IMR-90 (cell line): ENCODE results near the gene CSNK1D. TPM values are rescaled to one million over a fixed set of nuclear protein-coding genes. Genes with fewer than 3 reads are reported as not detected.
A peak's percentile ranks its signal among the peaks of the same experiment; 100 is the strongest.

ENCODE experiments used
- ATAC-seq: fragments of 200-7000 bp; cut with Tn5 transposase; 2 replicates; pipeline ENCODE4 v1.9.1; 2020; ENCODE audit warnings: low read depth, mild to moderate bottlenecking, moderate library complexity
- BruUV-seq: library from RNA; stranded (reverse); fragments of 400-500 nt; replicated peaks from 2 replicates; lab custom pipeline; 2021; lab: Mats Ljungman, UMichigan
- CTCF ChIA-PET: fragments of 300-600 bp; formaldehyde crosslinking; extraction: SDS; loops from one replicate; lab custom pipeline; 2021; ENCODE audit warnings: antibody characterized with exemption; lab: Yijun Ruan, JAX
- POLR2A ChIA-PET: fragments of 300-600 bp; sonication (Branson Sonifier 250); formaldehyde crosslinking; loops from one replicate; lab custom pipeline; 2022; ENCODE audit warnings: antibody characterized with exemption; ENCODE audit not compliant: unreplicated experiment; lab: Charles Lee
- DNase-seq: peaks from one replicate; pipeline ENCODE4 v3.0.0; 2013
- H2AFZ ChIP-seq: replicated peaks from 2 replicates; pipeline ENCODE3; 2013; ENCODE audit warnings: low read length, mild to moderate bottlenecking; ENCODE audit not compliant: poor library complexity
- H2AK5ac ChIP-seq: 2 replicates; pipeline ENCODE4 v1.6.1; 2013; ENCODE audit warnings: low read depth, low read length, inconsistent platforms
- H2AK9ac ChIP-seq: replicated peaks from 2 replicates; pipeline ENCODE3; 2013; ENCODE audit warnings: mild to moderate bottlenecking, low read depth, low read length, moderate library complexity; ENCODE audit not compliant: poor library complexity
- H2BK120ac ChIP-seq: 2 replicates; pipeline ENCODE4 v1.6.1; 2013; ENCODE audit warnings: low read depth, low read length, inconsistent platforms
- H2BK15ac ChIP-seq: 3 replicates; pipeline ENCODE4 v1.6.1; 2013; ENCODE audit warnings: low read depth, low read length, inconsistent platforms
- H2BK20ac ChIP-seq: 2 replicates; pipeline ENCODE4 v1.6.1; 2013; ENCODE audit warnings: low read depth, mild to moderate bottlenecking, inconsistent platforms, low read length, moderate library complexity
- H2BK5ac ChIP-seq: 2 replicates; pipeline ENCODE4 v1.6.1; 2013; ENCODE audit warnings: mild to moderate bottlenecking, low read depth, low read length, inconsistent platforms; ENCODE audit not compliant: poor library complexity, severe bottlenecking
- H3K14ac ChIP-seq: replicated peaks from 2 replicates; pipeline ENCODE4 v1.6.1; 2013; ENCODE audit warnings: low read depth, low read length, inconsistent platforms
- H3K18ac ChIP-seq: 2 replicates; pipeline ENCODE4 v1.6.1; 2013; ENCODE audit warnings: low read depth, low read length, control low read depth
- H3K23ac ChIP-seq: 2 replicates; pipeline ENCODE4 v1.6.1; 2013; ENCODE audit warnings: low read depth, low read length, inconsistent platforms
- H3K27ac ChIP-seq: 2 replicates; pipeline ENCODE4 v1.5.1; 2013; ENCODE audit warnings: mild to moderate bottlenecking, control low read depth, low read length; ENCODE audit not compliant: insufficient read depth
- H3K27me3 ChIP-seq: 2 replicates; pipeline ENCODE4 v1.6.1; 2013; ENCODE audit warnings: low read length; ENCODE audit not compliant: control insufficient read depth, insufficient read depth
- H3K36me3 ChIP-seq: 2 replicates; pipeline ENCODE4 v1.6.1; 2013; ENCODE audit warnings: low read length, mixed read lengths; ENCODE audit not compliant: control insufficient read depth, insufficient read depth
- H3K4ac ChIP-seq: 2 replicates; pipeline ENCODE4 v1.6.1; 2013; ENCODE audit warnings: low read depth, low read length, inconsistent platforms
- H3K4me1 ChIP-seq: 2 replicates; pipeline ENCODE4 v1.6.1; 2013; ENCODE audit warnings: low read length, mixed read lengths; ENCODE audit not compliant: control insufficient read depth, insufficient read depth
- H3K4me2 ChIP-seq: 2 replicates; pipeline ENCODE4 v1.6.1; 2013; ENCODE audit warnings: low read depth, mild to moderate bottlenecking, control low read depth, low read length, moderate library complexity
- H3K4me3 ChIP-seq: 2 replicates; pipeline ENCODE4 v1.5.1; 2013; ENCODE audit warnings: low read depth, mild to moderate bottlenecking, control low read depth, low read length, moderate library complexity; ENCODE audit not compliant: insufficient read depth
- H3K56ac ChIP-seq: 2 replicates; pipeline ENCODE4 v1.6.1; 2013; ENCODE audit warnings: low read length, inconsistent platforms; ENCODE audit not compliant: insufficient read depth; ENCODE audit errors: extremely low read depth
- H3K79me1 ChIP-seq, 2 experiments: 2 replicates each; pipeline ENCODE4 v1.6.1; 2013; ENCODE audit warnings: low read length in 2 of 2, inconsistent platforms in 1 of 2, low read depth in 1 of 2
- H3K9ac ChIP-seq: 2 replicates; pipeline ENCODE4 v1.6.1; 2013; ENCODE audit warnings: low read depth, low read length, control low read depth
- H3K9me1 ChIP-seq: 2 replicates; pipeline ENCODE4 v1.6.1; 2013; ENCODE audit warnings: low read length, inconsistent platforms; ENCODE audit not compliant: insufficient read depth
- H3K9me3 ChIP-seq: 2 replicates; pipeline ENCODE4 v1.6.1; 2013; ENCODE audit warnings: low read length; ENCODE audit not compliant: control insufficient read depth, insufficient read depth
- H4K20me1 ChIP-seq: 2 replicates; pipeline ENCODE4 v1.6.1; 2013; ENCODE audit warnings: low read length, inconsistent platforms; ENCODE audit not compliant: insufficient read depth
- H4K5ac ChIP-seq: 2 replicates; pipeline ENCODE4 v1.6.1; 2013; ENCODE audit warnings: mild to moderate bottlenecking, low read depth, low read length, control low read depth
- H4K8ac ChIP-seq, 2 experiments: 2 replicates each; pipeline ENCODE4 v1.6.1; 2013; ENCODE audit warnings: low read depth in 2 of 2, low read length in 2 of 2, control low read depth in 1 of 2, inconsistent platforms in 1 of 2
- H4K91ac ChIP-seq: 2 replicates; pipeline ENCODE4 v1.6.1; 2013; ENCODE audit warnings: low read depth, low read length, inconsistent platforms; ENCODE audit not compliant: insufficient read depth
- BHLHE40 ChIP-seq: fragments of 150-350 bp; IDR thresholded peaks from 2 replicates; pipeline ENCODE4 v1.6.1; 2016; ENCODE audit warnings: mild to moderate bottlenecking, low read depth, low read length
- CEBPB ChIP-seq: IDR thresholded peaks from 2 replicates; pipeline ENCODE4 v1.6.1; 2012; ENCODE audit warnings: low read depth, low read length, improper control_type of control experiment
- CHD1 ChIP-seq: IDR thresholded peaks from 2 replicates; pipeline ENCODE4 v1.6.1; 2012; ENCODE audit warnings: low read depth, low read length, improper control_type of control experiment
- FOS ChIP-seq: fragments of 150-350 bp; IDR thresholded peaks from 2 replicates; pipeline ENCODE4 v1.6.1; 2016; ENCODE audit warnings: low read depth, low read length
- MAFK ChIP-seq: IDR thresholded peaks from 2 replicates; pipeline ENCODE4 v1.6.1; 2012; ENCODE audit warnings: low read depth, low read length, improper control_type of control experiment
- MAZ ChIP-seq: IDR thresholded peaks from 2 replicates; pipeline ENCODE4 v1.6.1; 2012; ENCODE audit warnings: low read depth, mild to moderate bottlenecking, low read length, improper control_type of control experiment, moderate library complexity, borderline replicate concordance
- MXI1 ChIP-seq: IDR thresholded peaks from 2 replicates; pipeline ENCODE4 v1.6.1; 2012; ENCODE audit warnings: low read depth, mild to moderate bottlenecking, low read length, moderate library complexity, borderline replicate concordance
- NFE2L2 ChIP-seq: fragments of 150-350 bp; IDR thresholded peaks from 2 replicates; pipeline ENCODE4 v1.6.1; 2016; ENCODE audit warnings: low read depth, mild to moderate bottlenecking, low read length
- POLR2A ChIP-seq: IDR thresholded peaks from 2 replicates; pipeline ENCODE4 v1.6.1; 2012; ENCODE audit warnings: mild to moderate bottlenecking, low read depth, low read length
- RAD21 ChIP-seq: IDR thresholded peaks from 2 replicates; pipeline ENCODE4 v1.6.1; 2012; ENCODE audit warnings: low read length, improper control_type of control experiment
- RCOR1 ChIP-seq: IDR thresholded peaks from 2 replicates; pipeline ENCODE4 v1.6.1; 2012; ENCODE audit warnings: mild to moderate bottlenecking, low read length, improper control_type of control experiment; ENCODE audit not compliant: insufficient replicate concordance
- RFX5 ChIP-seq: IDR thresholded peaks from 2 replicates; pipeline ENCODE4 v1.8.0; 2012; ENCODE audit warnings: low read depth, mild to moderate bottlenecking, low read length, moderate library complexity
- WGBS, 2 experiments: methylation state at CpG; one replicate each; pipeline versions ENCODE4 v1.1.5 to v1.1.7; 2013; ENCODE audit warnings: missing lambda C conversion rate in 2 of 2; ENCODE audit not compliant: insufficient read length in 1 of 2; ENCODE audit errors: extremely low coverage in 2 of 2; 5-methylcytosine and 5-hydroxymethylcytosine counted together
- dilution Hi-C: fragments of 300-500 bp; cut with HindIII; formaldehyde crosslinking; loops from one replicate; pipeline ENCODE4 v1.14.3; 2018; ENCODE audit warnings: low sequenced_read_pairs; ENCODE audit not compliant: unreplicated experiment
- in situ Hi-C: fragments of 300-500 bp; cut with MboI; formaldehyde crosslinking; loops from 3 replicates; pipeline ENCODE4 v1.14.3; 2019; ENCODE audit warnings: low sequenced_read_pairs, inconsistent platforms, mixed read lengths
- intact Hi-C: fragments of 100-400 bp; cut with micrococcal nuclease; formaldehyde crosslinking; loops from 2 replicates; pipeline ENCODE4 v1.10.0; 2022
- polyA plus RNA-seq, 3 experiments: library from polyadenylated mRNA; depleted of rRNA; stranded (reverse); fragments of >200 nt; gene quantifications; 2 replicates each; pipeline ENCODE4 v1.2.3, GENCODE V29; 2012; ENCODE audit warnings: low replicate concordance in 1 of 3
- total RNA-seq: library from RNA; depleted of rRNA; stranded (reverse); fragments of >200 nt; gene quantifications from 2 replicates; pipeline ENCODE4 v1.2.3, GENCODE V29; 2012
- TF ChIP-seq, protein P1 (sequence below): fragments of 150-350 bp; IDR thresholded peaks from 2 replicates; pipeline ENCODE4 v1.6.1; 2016; ENCODE audit warnings: low read depth, mild to moderate bottlenecking, low read length, moderate library complexity, borderline replicate concordance
- TF ChIP-seq, protein P2 (sequence below): fragments of 150-350 bp; IDR thresholded peaks from 2 replicates; pipeline ENCODE4 v1.6.1; 2017; ENCODE audit warnings: mild to moderate bottlenecking, antibody characterized with exemption, low read length, low read depth

The CSNK1D gene
- total and polyA plus RNA-seq, 2 of the 4 experiments (the other 2 are of a cell fraction): 47.1 to 186 TPM

GRCh38 chr17:82255402-82255972 lies 18.0 kb downstream of the CSNK1D start:
- POLR2A ChIA-PET: interaction anchor here (0.6 kb wide), 1 partner anchor 11 kb away, joined by 3 read pairs; no protein-coding TSS in a partner anchor
- H3K4me2 ChIP-seq: no peak overlapping the region
- H3K18ac ChIP-seq: no peak overlapping the region
- no peak overlapping the region for H3K56ac ChIP-seq
- TF ChIP-seq, protein P1, sequence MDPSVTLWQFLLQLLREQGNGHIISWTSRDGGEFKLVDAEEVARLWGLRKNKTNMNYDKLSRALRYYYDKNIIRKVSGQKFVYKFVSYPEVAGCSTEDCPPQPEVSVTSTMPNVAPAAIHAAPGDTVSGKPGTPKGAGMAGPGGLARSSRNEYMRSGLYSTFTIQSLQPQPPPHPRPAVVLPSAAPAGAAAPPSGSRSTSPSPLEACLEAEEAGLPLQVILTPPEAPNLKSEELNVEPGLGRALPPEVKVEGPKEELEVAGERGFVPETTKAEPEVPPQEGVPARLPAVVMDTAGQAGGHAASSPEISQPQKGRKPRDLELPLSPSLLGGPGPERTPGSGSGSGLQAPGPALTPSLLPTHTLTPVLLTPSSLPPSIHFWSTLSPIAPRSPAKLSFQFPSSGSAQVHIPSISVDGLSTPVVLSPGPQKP: no peak
- TF ChIP-seq CHD1 (no peak), NFE2L2 (no peak), POLR2A (no peak), RCOR1 (no peak), MAFK (no peak), FOS (no peak), MAZ (no peak), MXI1 (no peak), RFX5 (no peak), RAD21 (no peak), BHLHE40 (no peak), CEBPB (no peak)
- TF ChIP-seq, protein P2, sequence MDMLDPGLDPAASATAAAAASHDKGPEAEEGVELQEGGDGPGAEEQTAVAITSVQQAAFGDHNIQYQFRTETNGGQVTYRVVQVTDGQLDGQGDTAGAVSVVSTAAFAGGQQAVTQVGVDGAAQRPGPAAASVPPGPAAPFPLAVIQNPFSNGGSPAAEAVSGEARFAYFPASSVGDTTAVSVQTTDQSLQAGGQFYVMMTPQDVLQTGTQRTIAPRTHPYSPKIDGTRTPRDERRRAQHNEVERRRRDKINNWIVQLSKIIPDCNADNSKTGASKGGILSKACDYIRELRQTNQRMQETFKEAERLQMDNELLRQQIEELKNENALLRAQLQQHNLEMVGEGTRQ: no peak
- ATAC-seq: no peak
- H3K14ac ChIP-seq: no peak overlapping the region
- intact Hi-C loops (no loop called here), in situ Hi-C loops (no loop called here), dilution Hi-C loops (no loop called here)
- H2AK5ac ChIP-seq: no peak overlapping the region
- H3K23ac ChIP-seq: no peak overlapping the region
- H4K91ac ChIP-seq: no peak overlapping the region
- peak overlapping the region; percentile 26 for H2AFZ ChIP-seq
- no peaks in the 10 kb centered on the region for H3K27me3 ChIP-seq
- no peak overlapping the region for H2BK5ac ChIP-seq
- peaks cover 73% of the 10 kb centered on the region for H3K36me3 ChIP-seq
- no peaks in the 10 kb centered on the region for H3K9me3 ChIP-seq
- no peak overlapping the region for H2BK15ac ChIP-seq
- peaks cover 11% of the 10 kb centered on the region for H3K9me1 ChIP-seq
- no TSS peak for BruUV-seq
- no peak overlapping the region for H2BK20ac ChIP-seq
- no peak for DNase-seq
- no peaks in the 10 kb centered on the region for H3K4me1 ChIP-seq
- H4K20me1 ChIP-seq: peaks cover 81% of the 10 kb centered on the region
- no peak overlapping the region for H2BK120ac ChIP-seq
- no peak overlapping the region for H3K27ac ChIP-seq
- peak overlapping the region; percentile 74 for H2AK9ac ChIP-seq
- peaks cover 41 to 77% of the 10 kb centered on the region in 2 experiments for H3K79me1 ChIP-seq
- no peak overlapping the region for H3K9ac ChIP-seq
- CTCF ChIA-PET: no interaction called here
- 94% methylated on average over 2 of the region's 15 CpGs; no CpG with 5 or more reads in 1 of the 2 experiments for WGBS, 2 experiments
- no peak overlapping the region for H3K4ac ChIP-seq
- H4K5ac ChIP-seq: no peak overlapping the region
- H4K8ac ChIP-seq: no peak overlapping the region
- H3K4me3 ChIP-seq: no peak overlapping the region
